NCI-H345 treated with DMSO at 0.1 percent for 48 hours (cell line): ENCODE measurements around the gene NEDD9.

Experiments
- DNase-seq: peaks from one replicate; lab custom pipeline; 2025; ENCODE audit not compliant: unreplicated experiment; lab: John Stamatoyannopoulos, UW

Gene NEDD9

GRCh38 chr6:11235062-11235461 lies 2.6 kb upstream of the NEDD9 start:
- DNase-seq, result no peak

GRCh38 chr6:11233673-11234573 lies 1.5 kb upstream of the NEDD9 start:
- no peak for DNase-seq

- no peak for DNase-seq
Measured at GRCh38 chr6:11232770-11233626, 530 bp upstream of the NEDD9 start.

GRCh38 chr6:11231564-11232192 lies 790 bp downstream of the NEDD9 start:
- DNase-seq, result no peak

GRCh38 chr6:11231108-11231463 lies 1.4 kb downstream of the NEDD9 start:
- DNase-seq, result no peak

- no peak for DNase-seq
Measured at GRCh38 chr6:11230158-11231107, 2.0 kb downstream of the NEDD9 start.

GRCh38 chr6:11229655-11230046 lies 2.8 kb downstream of the NEDD9 start:
- no peak for DNase-seq

GRCh38 chr6:11228935-11229654 lies 3.4 kb downstream of the NEDD9 start:
- no peak for DNase-seq

GRCh38 chr6:11227698-11228097 lies 4.8 kb downstream of the NEDD9 start:
- DNase-seq, result no peak

GRCh38 chr6:11226005-11226404 lies 6.5 kb downstream of the NEDD9 start:
- no peak for DNase-seq

- DNase-seq, result no peak
Measured at GRCh38 chr6:11224966-11225463, 7.5 kb downstream of the NEDD9 start.

GRCh38 chr6:11224252-11224965 lies 8.1 kb downstream of the NEDD9 start:
- DNase-seq, result no peak

- no peak for DNase-seq
Measured at GRCh38 chr6:11223286-11223864, 9.1 kb downstream of the NEDD9 start.

GRCh38 chr6:11222385-11223277 lies 9.8 kb downstream of the NEDD9 start:
- no peak for DNase-seq

- no peak for DNase-seq
Measured at GRCh38 chr6:11221623-11222384, 10.7 kb downstream of the NEDD9 start.

- DNase-seq, result no peak
Measured at GRCh38 chr6:11219400-11219834, 13.1 kb downstream of the NEDD9 start.
